ENCODE results near the gene TMEM248.
"Not testable (repeated sequence)": the region's sequence is repeated elsewhere in the genome, so short reads cannot be mapped to it uniquely, and the experiment has no call there.

TMEM248 gene

DNA sequence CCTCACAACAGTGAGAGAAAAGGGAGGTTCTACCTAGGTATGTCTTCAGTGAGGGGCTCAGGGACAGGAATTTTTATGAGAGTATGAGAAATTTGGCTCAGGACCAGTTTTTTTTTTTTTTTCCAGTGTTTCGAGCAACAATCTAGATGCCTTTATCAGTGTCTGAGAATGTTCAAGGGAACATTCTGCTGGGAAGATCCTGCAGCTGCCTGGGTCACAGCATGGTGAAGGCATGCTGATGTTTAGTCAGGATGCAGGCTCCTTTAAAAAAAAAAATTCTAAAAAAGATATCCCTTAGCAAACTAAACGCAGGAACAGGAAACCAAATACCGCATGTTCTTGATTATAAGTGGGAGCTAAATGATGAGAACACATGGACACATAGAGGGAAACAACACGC is 43.4 kb downstream of the TMEM248 start (continued):
- TF ChIP-seq, protein P1, sequence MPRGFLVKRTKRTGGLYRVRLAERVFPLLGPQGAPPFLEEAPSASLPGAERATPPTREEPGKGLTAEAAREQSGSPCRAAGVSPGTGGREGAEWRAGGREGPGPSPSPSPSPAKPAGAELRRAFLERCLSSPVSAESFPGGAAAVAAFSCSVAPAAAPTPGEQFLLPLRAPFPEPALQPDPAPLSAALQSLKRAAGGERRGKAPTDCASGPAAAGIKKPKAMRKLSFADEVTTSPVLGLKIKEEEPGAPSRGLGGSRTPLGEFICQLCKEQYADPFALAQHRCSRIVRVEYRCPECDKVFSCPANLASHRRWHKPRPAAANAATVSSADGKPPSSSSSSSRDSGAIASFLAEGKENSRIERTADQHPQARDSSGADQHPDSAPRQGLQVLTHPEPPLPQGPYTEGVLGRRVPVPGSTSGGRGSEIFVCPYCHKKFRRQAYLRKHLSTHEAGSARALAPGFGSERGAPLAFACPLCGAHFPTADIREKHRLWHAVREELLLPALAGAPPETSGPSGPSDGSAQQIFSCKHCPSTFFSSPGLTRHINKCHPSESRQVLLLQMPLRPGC (tag by site-specific recombination; IDR thresholded peaks at IDR 0.05) = no peak
- TF ChIP-seq ZNF548 (tag by site-specific recombination; IDR thresholded peaks at IDR 0.05) = no peak
- no peak for TF ChIP-seq ZBTB21 (tag by site-specific recombination; IDR thresholded peaks at IDR 0.05)
- TF ChIP-seq, protein P2, sequence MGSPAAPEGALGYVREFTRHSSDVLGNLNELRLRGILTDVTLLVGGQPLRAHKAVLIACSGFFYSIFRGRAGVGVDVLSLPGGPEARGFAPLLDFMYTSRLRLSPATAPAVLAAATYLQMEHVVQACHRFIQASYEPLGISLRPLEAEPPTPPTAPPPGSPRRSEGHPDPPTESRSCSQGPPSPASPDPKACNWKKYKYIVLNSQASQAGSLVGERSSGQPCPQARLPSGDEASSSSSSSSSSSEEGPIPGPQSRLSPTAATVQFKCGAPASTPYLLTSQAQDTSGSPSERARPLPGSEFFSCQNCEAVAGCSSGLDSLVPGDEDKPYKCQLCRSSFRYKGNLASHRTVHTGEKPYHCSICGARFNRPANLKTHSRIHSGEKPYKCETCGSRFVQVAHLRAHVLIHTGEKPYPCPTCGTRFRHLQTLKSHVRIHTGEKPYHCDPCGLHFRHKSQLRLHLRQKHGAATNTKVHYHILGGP (tag by site-specific recombination; IDR thresholded peaks at IDR 0.05) = no peak
- TF ChIP-seq ZNF214 (tag by site-specific recombination; IDR thresholded peaks at IDR 0.05; ENCODE audit: borderline replicate concordance) = no peak
- TF ChIP-seq ZNF202 (tag by site-specific recombination; IDR thresholded peaks at IDR 0.05; ENCODE audit: borderline replicate concordance) = no peak
- TF ChIP-seq ZNF37A (tag by site-specific recombination; IDR thresholded peaks at IDR 0.05) = no peak
- TF ChIP-seq HOXC10 (CRISPR knock-in tag; IDR thresholded peaks at IDR 0.05) = no peak

DNA sequence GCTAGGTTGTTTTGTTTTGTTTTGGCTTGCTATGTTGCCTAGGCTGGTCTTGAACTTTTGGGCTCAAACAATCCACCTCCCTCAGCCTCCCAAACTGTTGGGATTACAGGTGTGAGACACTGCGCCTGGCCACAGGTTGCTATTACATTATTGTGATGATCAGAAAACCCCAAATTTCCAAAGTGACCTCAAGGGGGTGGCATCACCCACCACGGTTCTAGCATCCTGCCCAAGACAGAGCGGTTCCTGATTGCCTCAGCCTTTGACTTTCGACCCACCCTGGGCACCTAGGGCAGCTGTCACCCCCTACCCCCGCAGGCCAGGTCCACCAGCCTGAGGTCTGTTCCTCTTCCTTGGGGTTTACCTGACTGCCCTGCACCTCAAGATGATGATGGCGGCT is 46.0 kb downstream of the TMEM248 start:
- H3K4me1 ChIP-seq (ENCODE audit: control insufficient read depth, insufficient read depth, low read length) = no peaks in the 10 kb centered on the region
- POLR2A ChIA-PET = no interaction called here
- CTCF ChIA-PET = no interaction called here
- TF ChIP-seq ZNF530 (tag by site-specific recombination; IDR thresholded peaks at IDR 0.05; ENCODE audit: low read depth) = no peak
- H3K9me3 ChIP-seq (ENCODE audit: control insufficient read depth, insufficient read depth, low read depth, low read length) = no peaks in the 10 kb centered on the region
- H3K4me3 ChIP-seq (ENCODE audit: low read depth, low read length) = no peak overlapping the region
- H3K27ac ChIP-seq (ENCODE audit: extremely low read depth, low read depth, low read length) = no peak overlapping the region
- H3K36me3 ChIP-seq (ENCODE audit: control insufficient read depth in 2 of 2, insufficient read depth in 1 of 2, low read length in 2 of 2) = no peaks in the 10 kb centered on the region

DNA sequence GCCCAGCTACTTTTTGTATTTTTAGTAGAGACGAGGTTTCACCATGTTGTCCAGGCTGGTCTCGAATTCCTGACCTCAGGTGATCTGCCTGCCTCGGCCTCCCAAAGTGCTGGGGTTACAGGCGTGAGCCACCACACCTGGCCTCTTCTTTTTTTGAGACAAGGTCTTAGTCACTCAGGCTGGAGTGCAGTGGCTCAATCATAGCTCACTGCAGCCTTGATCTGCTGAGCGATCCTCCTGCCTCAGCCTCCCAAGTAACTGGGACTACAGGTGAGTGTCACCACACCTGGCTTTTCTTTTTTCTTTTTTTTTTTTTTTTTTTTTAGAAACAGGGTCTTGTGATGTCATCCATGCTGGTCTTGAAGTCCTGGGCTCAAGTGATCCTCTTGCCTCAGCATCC is 48.0 kb downstream of the TMEM248 start:
- H3K9me3 ChIP-seq (ENCODE audit: control insufficient read depth, insufficient read depth, low read depth, low read length); H3K4me3 ChIP-seq (ENCODE audit: low read depth, low read length); H3K36me3 ChIP-seq (ENCODE audit: control insufficient read depth in 2 of 2, insufficient read depth in 1 of 2, low read length in 2 of 2); H3K27ac ChIP-seq (ENCODE audit: extremely low read depth, low read depth, low read length); H3K4me1 ChIP-seq (ENCODE audit: control insufficient read depth, insufficient read depth, low read length); CTCF ChIA-PET: not testable (repeated sequence)
- POLR2A ChIA-PET = interaction anchor here (0.6 kb wide), 1 partner anchor 39 kb away, joined by 3 read pairs; no protein-coding TSS in a partner anchor

DNA sequence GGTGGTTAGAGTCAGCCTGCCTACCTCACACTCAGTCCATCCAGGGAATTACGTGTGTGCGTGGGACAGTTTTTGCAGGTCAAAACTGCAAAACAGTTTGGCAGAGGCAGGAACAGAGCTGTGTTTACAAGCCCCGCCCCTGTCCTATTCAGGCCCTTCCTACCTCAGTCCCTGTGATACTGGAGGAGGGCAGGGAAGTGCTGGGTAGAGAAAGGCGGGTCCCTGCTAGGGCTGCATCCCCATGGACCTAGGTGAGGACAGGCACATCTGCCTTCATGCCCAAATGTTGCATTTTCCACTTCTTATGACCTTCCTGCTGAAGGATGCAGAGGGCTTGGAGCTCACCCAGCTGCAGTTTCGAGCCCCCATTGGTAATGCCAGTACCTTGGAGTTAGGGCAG is 49.3 kb downstream of the TMEM248 start:
- Histone ChIP-seq H3K4me1 (ENCODE audit: control insufficient read depth, insufficient read depth, low read length) (no peaks in the 10 kb centered on the region), H3K9me3 (ENCODE audit: control insufficient read depth, insufficient read depth, low read depth, low read length) (no peaks in the 10 kb centered on the region), H3K4me3 (ENCODE audit: low read depth, low read length) (no peak overlapping the region), H3K36me3 (ENCODE audit: control insufficient read depth in 2 of 2, insufficient read depth in 1 of 2, low read length in 2 of 2) (no peaks in the 10 kb centered on the region), H3K27ac (ENCODE audit: extremely low read depth, low read depth, low read length) (no peak overlapping the region)
- ChIA-PET CTCF (no interaction called here), POLR2A (no interaction called here)
- TF ChIP-seq, protein P2 (tag by site-specific recombination; IDR thresholded peaks at IDR 0.05) = no peak
- TF ChIP-seq ZBTB7A (tag by site-specific recombination; IDR thresholded peaks at IDR 0.05; ENCODE audit: low read depth) (no peak), GLIS2 (tag by site-specific recombination; IDR thresholded peaks at IDR 0.05) (no peak)

DNA sequence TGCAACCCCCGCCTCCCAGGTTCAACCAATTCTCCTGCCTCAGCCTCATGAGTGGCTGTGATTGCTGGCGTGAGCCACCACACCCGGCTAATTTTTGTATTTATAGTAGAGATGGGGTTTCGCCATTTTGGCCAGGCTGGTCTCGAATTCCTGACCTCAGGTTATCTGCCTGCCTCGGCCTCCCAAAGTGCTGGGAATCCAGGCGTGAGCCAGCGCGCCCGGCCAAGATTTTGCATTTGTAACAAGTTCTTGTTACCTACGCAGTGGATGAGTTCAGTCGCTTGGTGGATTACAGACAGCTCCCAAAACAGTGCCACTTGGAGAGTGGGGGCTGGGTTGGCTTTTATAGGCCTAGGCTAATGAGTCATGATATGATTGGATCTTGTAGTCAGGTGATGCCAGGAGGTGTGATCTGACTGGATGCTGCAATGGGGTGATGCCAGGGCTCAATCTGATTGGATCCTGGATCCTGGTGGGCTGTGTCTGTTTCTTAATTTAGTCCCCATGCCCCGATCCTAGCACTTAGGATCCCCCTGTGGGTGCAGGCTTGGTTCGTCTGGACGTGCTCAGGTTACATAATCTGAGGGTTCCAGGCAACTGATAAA is 54.1 kb downstream of the TMEM248 start:
- Histone ChIP-seq H3K4me3 (ENCODE audit: low read depth, low read length) (no peak overlapping the region), H3K9me3 (ENCODE audit: control insufficient read depth, insufficient read depth, low read depth, low read length) (no peaks in the 10 kb centered on the region), H3K36me3 (ENCODE audit: control insufficient read depth in 2 of 2, insufficient read depth in 1 of 2, low read length in 2 of 2) (no peaks in the 10 kb centered on the region), H3K4me1 (ENCODE audit: control insufficient read depth, insufficient read depth, low read length) (no peaks in the 10 kb centered on the region), H3K27ac (ENCODE audit: extremely low read depth, low read depth, low read length) (no peak overlapping the region)
- ChIA-PET CTCF (no interaction called here), POLR2A (no interaction called here)
- TF ChIP-seq ZNF221 (tag by site-specific recombination; IDR thresholded peaks at IDR 0.05; ENCODE audit: borderline replicate concordance) (no peak), KLF8 (tag by site-specific recombination; IDR thresholded peaks at IDR 0.05) (no peak), ZNF350 (tag by site-specific recombination; IDR thresholded peaks at IDR 0.05) (no peak), FEZF1 (tag by site-specific recombination; IDR thresholded peaks at IDR 0.05) (no peak), ZNF785 (tag by site-specific recombination; IDR thresholded peaks at IDR 0.05) (no peak), GLI2 (tag by site-specific recombination; IDR thresholded peaks at IDR 0.05; ENCODE audit: borderline replicate concordance, low read depth) (no peak), ZNF324 (tag by site-specific recombination; IDR thresholded peaks at IDR 0.05) (no peak)
- TF ChIP-seq, protein P3, sequence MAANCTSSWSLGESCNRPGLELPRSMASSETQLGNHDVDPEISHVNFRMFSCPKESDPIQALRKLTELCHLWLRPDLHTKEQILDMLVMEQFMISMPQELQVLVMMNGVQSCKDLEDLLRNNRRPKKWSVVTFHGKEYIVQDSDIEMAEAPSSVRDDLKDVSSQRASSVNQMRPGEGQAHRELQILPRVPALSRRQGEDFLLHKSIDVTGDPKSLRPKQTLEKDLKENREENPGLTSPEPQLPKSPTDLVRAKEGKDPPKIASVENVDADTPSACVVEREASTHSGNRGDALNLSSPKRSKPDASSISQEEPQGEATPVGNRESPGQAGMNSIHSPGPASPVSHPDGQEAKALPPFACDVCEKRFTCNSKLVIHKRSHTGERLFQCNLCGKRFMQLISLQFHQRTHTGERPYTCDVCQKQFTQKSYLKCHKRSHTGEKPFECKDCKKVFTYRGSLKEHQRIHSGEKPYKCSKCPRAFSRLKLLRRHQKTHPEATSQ (tag by site-specific recombination; IDR thresholded peaks at IDR 0.05) = no peak
